Measurements from ENCODE around the gene UBR1. TPM values are rescaled to one million over a fixed set of nuclear protein-coding genes. Genes with fewer than 3 reads are reported as not detected.

UBR1 gene
- total RNA-seq, 4 donors from 2014 or later = 21.3 to 40.7 (median 28.7) TPM

GRCh38 chr15:43146184-43146583 lies 40.3 kb upstream of the UBR1 start:
- Histone ChIP-seq H3K9me3 (no peaks in the 10 kb centered on the region), H3K36me3 (peaks cover 23 to 70% (median 43%) of the 10 kb centered on the region in 4 donors), H3K27ac (replicated peaks in 1 of 4) (no peak overlapping the region), H3K4me1 (no peaks in the 10 kb centered on the region), H3K4me3 (no peak overlapping the region), H3K27me3 (no peaks in the 10 kb centered on the region)
- 89% methylated on average over 5 of the region's 5 CpGs for WGBS
- no peak for DNase-seq (ENCODE audit: extremely low spot score)
- intact Hi-C loops (cut with DNase I) = no loop called here
- TF ChIP-seq CTCF (IDR thresholded peaks at IDR 0.05) (no peak), POLR2AphosphoS5 (IDR thresholded peaks at IDR 0.05) (no peak), EP300 (IDR thresholded peaks at IDR 0.05) (no peak), POLR2A (IDR thresholded peaks at IDR 0.05; ENCODE audit: low read depth) (no peak)

DNA sequence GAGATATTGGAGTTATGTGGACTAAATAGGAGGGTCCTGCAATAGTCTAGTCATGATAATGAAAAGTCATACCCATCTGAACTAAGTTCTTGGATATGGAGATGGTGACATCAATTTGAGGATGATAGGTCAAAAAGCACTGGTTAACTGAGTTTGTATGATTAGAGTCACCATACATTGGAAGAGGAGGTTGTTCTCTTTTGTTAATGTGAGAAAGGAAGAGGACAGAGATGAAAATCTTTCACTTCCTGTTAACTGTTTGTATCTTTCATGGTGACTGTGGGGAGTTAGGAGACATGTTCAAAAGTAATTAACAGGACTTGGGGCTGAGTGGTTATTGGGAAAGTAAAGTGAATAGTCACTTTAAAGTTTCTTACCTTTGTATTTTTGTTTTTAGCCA lies 38.7 kb upstream of the UBR1 start:
- DNase-seq (ENCODE audit: extremely low spot score) = no peak
- H3K27me3 ChIP-seq = no peaks in the 10 kb centered on the region
- H3K9me3 ChIP-seq = no peaks in the 10 kb centered on the region
- H3K4me3 ChIP-seq = no peak overlapping the region
- TF ChIP-seq POLR2AphosphoS5 (IDR thresholded peaks at IDR 0.05) (no peak), CTCF (IDR thresholded peaks at IDR 0.05) (no peak), EP300 (IDR thresholded peaks at IDR 0.05) (no peak), POLR2A (IDR thresholded peaks at IDR 0.05; ENCODE audit: low read depth) (no peak)
- intact Hi-C loops (cut with DNase I) = no loop called here
- no peaks in the 10 kb centered on the region for H3K4me1 ChIP-seq
- no peak overlapping the region for H3K27ac ChIP-seq (replicated peaks in 1 of 4)
- H3K36me3 ChIP-seq = peaks cover 35 to 71% (median 50%) of the 10 kb centered on the region in 4 donors

DNA sequence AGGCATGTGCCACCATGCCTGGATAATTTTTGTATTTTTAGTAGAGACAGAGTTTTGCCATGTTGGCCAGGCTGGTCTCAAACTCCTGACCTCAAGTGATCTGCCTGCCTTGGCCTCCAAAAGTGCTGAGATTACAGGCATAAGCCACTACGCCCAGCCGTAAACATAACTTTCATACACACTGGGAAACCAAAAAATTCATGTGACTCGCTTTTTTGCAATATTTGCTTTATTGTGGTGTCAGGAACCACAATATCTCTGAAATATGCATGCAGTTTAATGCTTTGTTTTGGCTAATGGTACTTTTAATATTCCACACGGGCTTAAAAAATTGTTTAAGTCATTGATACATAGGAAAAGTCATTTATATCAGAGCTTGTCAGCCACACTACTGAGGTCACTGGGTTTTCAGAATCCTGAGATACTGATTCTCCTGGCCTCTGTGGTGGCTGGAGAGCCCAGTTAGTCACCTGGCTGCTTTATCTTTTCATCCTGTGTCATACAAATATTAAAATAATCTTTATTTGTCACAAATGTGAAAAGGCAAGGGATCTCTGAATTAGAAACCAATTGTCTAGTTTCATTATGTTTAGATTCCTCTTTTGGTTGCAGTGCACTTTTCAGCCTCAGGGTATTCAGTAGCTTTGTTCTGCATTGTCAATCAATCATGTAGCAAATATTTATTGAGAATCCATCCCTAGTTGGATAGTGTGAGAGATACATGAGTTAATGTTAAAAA lies 37.5 kb upstream of the UBR1 start:
- Histone ChIP-seq H3K36me3 (peaks cover 37 to 71% (median 51%) of the 10 kb centered on the region in 4 donors), H3K27ac (replicated peaks in 1 of 4) (no peak overlapping the region), H3K9me3 (no peaks in the 10 kb centered on the region), H3K4me3 (no peak overlapping the region), H3K4me1 (no peaks in the 10 kb centered on the region), H3K27me3 (no peaks in the 10 kb centered on the region)
- TF ChIP-seq POLR2AphosphoS5 (IDR thresholded peaks at IDR 0.05) (no peak), EP300 (IDR thresholded peaks at IDR 0.05) (no peak), CTCF (IDR thresholded peaks at IDR 0.05) (no peak), POLR2A (IDR thresholded peaks at IDR 0.05; ENCODE audit: low read depth) (no peak)
- DNase-seq (ENCODE audit: extremely low spot score) = no peak
- intact Hi-C loops (cut with DNase I) = no loop called here
- WGBS = 91% methylated on average over 4 of the region's 4 CpGs

- no peak for DNase-seq (ENCODE audit: extremely low spot score)
- Histone ChIP-seq H3K27ac (replicated peaks in 1 of 4) (no peak overlapping the region), H3K27me3 (no peaks in the 10 kb centered on the region), H3K9me3 (no peaks in the 10 kb centered on the region), H3K4me3 (no peak overlapping the region), H3K4me1 (peaks cover 10 to 26% (median 22%) of the 10 kb centered on the region in 4 donors), H3K36me3 (peaks cover 34 to 50% (median 45%) of the 10 kb centered on the region in 4 donors)
- TF ChIP-seq POLR2AphosphoS5 (IDR thresholded peaks at IDR 0.05) (no peak), EP300 (IDR thresholded peaks at IDR 0.05) (no peak), POLR2A (IDR thresholded peaks at IDR 0.05; ENCODE audit: low read depth) (no peak), CTCF (IDR thresholded peaks at IDR 0.05) (no peak)
- WGBS = 95% methylated on average over 3 of the region's 3 CpGs
- intact Hi-C loops (cut with DNase I) = loop anchor here (10.0 kb wide), 1 partner anchor 49 kb away; the partner anchor contains the start of gene CCNDBP1
Measured at GRCh38 chr15:43135351-43135750, 29.5 kb upstream of the UBR1 start.
